ENCODE measurements around the gene VWA8.

DNA sequence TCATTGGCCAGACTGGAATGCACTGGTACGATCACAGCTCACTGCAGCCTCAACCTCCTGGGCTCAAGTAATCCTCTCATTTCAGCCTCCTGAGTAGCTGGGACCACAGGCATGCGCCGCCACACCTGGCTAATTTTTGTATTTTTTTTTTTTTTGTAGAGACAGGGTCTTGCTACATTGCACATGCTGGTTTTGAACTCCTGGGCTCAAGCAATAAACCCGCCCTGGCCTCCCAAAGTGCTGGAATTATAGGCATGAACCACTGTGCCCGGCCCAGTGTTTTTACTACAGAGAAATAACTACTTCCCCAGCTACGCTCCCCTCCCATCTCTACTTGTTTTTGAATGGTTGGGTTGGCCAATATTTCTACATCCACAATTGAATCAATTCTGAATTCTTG is 381.0 kb downstream of the VWA8 start:
- TF ChIP-seq, protein P1, sequence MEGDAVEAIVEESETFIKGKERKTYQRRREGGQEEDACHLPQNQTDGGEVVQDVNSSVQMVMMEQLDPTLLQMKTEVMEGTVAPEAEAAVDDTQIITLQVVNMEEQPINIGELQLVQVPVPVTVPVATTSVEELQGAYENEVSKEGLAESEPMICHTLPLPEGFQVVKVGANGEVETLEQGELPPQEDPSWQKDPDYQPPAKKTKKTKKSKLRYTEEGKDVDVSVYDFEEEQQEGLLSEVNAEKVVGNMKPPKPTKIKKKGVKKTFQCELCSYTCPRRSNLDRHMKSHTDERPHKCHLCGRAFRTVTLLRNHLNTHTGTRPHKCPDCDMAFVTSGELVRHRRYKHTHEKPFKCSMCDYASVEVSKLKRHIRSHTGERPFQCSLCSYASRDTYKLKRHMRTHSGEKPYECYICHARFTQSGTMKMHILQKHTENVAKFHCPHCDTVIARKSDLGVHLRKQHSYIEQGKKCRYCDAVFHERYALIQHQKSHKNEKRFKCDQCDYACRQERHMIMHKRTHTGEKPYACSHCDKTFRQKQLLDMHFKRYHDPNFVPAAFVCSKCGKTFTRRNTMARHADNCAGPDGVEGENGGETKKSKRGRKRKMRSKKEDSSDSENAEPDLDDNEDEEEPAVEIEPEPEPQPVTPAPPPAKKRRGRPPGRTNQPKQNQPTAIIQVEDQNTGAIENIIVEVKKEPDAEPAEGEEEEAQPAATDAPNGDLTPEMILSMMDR (IDR thresholded peaks at IDR 0.05): no peak
- TF ChIP-seq POLR2AphosphoS5 (IDR thresholded peaks at IDR 0.05; ENCODE audit: insufficient read depth in 1 of 2, low read depth in 1 of 2) (no peak), POLR2A (IDR thresholded peaks at IDR 0.05) (no peak)
